GM23248 (cell line): Measurements from ENCODE around the gene ADGRD1. TPM values are rescaled to one million over a fixed set of nuclear protein-coding genes. Genes with fewer than 3 reads are reported as not detected.

Experiments
- DNase-seq: peaks from one replicate; pipeline ENCODE4 v3.0.0-alpha.2; 2015
- H2AFZ ChIP-seq: fragments of 200-600 bp; sonication (generic); 2 replicates; pipeline ENCODE4 v1.6.1; 2016; ENCODE audit warnings: antibody characterized with exemption
- H3F3A ChIP-seq: fragments of 200-600 bp; sonication (generic); 2 replicates; pipeline ENCODE4 v1.6.1; 2016; ENCODE audit warnings: mild to moderate bottlenecking, antibody characterized with exemption, mixed run types; ENCODE audit not compliant: insufficient read depth
- H3K27ac ChIP-seq: fragments of 200-600 bp; sonication (generic); 2 replicates; pipeline ENCODE4 v1.5.1; 2016; ENCODE audit warnings: mild to moderate bottlenecking
- H3K27me3 ChIP-seq: fragments of 200-600 bp; sonication (generic); replicated peaks from 2 replicates; pipeline ENCODE4 v1.6.1; 2016; ENCODE audit warnings: mild to moderate bottlenecking; ENCODE audit not compliant: insufficient read depth
- H3K36me3 ChIP-seq: fragments of 200-600 bp; sonication (generic); 2 replicates; pipeline ENCODE4 v1.6.1; 2016; ENCODE audit warnings: low read depth, mild to moderate bottlenecking
- H3K4me1 ChIP-seq: fragments of 200-600 bp; sonication (generic); 2 replicates; pipeline ENCODE4 v1.6.1; 2016; ENCODE audit warnings: mild to moderate bottlenecking; ENCODE audit not compliant: insufficient read depth
- H3K4me2 ChIP-seq: fragments of 200-600 bp; sonication (generic); one replicate; pipeline ENCODE4 v1.6.1; 2016; ENCODE audit warnings: mild to moderate bottlenecking; ENCODE audit not compliant: unreplicated experiment
- H3K4me3 ChIP-seq: fragments of 200-600 bp; sonication (generic); 2 replicates; pipeline ENCODE4 v1.5.1; 2016; ENCODE audit warnings: mild to moderate bottlenecking
- H3K79me2 ChIP-seq: fragments of 200-600 bp; sonication (generic); 2 replicates; pipeline ENCODE4 v1.6.1; 2016; ENCODE audit warnings: mild to moderate bottlenecking; ENCODE audit not compliant: insufficient read depth
- H3K9ac ChIP-seq: fragments of 200-600 bp; sonication (generic); 2 replicates; pipeline ENCODE4 v1.6.1; 2016; ENCODE audit warnings: mild to moderate bottlenecking
- H3K9me2 ChIP-seq: fragments of 200-600 bp; sonication (generic); 2 replicates; pipeline ENCODE4 v1.6.1; 2016; ENCODE audit warnings: mixed run types, mild to moderate bottlenecking, moderate library complexity; ENCODE audit not compliant: insufficient read depth
- H3K9me3 ChIP-seq: fragments of 200-600 bp; sonication (generic); one replicate; pipeline ENCODE4 v1.6.1; 2017; ENCODE audit warnings: low read depth
- H4K20me1 ChIP-seq: fragments of 200-600 bp; sonication (generic); 2 replicates; pipeline ENCODE4 v1.6.0; 2016; ENCODE audit not compliant: insufficient read depth
- EZH2 ChIP-seq: fragments of 200-600 bp; sonication (generic); IDR thresholded peaks from 2 replicates; pipeline ENCODE4 v1.6.1; 2018; ENCODE audit warnings: antibody characterized with exemption, mild to moderate bottlenecking; ENCODE audit not compliant: insufficient read depth, poor library complexity, severe bottlenecking
- EZH2phosphoT487 ChIP-seq: fragments of 200-600 bp; sonication (generic); IDR thresholded peaks from 2 replicates; pipeline ENCODE4 v1.6.1; 2018; ENCODE audit warnings: antibody characterized with exemption, moderate library complexity, mild to moderate bottlenecking, low read depth; ENCODE audit not compliant: insufficient read depth
- WGBS, 2 experiments: methylation state at CpG; one replicate each; pipeline ENCODE4 v1.1.6; 2015 to 2017; ENCODE audit warnings: low lambda C conversion rate in 2 of 2, low coverage in 1 of 2; ENCODE audit errors: missing lambda C conversion rate in 2 of 2; 5-methylcytosine and 5-hydroxymethylcytosine counted together
- in situ Hi-C: fragments of 300-500 bp; cut with MboI; formaldehyde crosslinking; loops from 2 replicates; pipeline ENCODE4 v1.15.0; 2020
- polyA plus RNA-seq: library from polyadenylated mRNA; unstranded; fragments of >200 nt; fragmentation: Nextera tagmentation; extraction: Ambion mirVana; gene quantifications from 2 replicates; pipeline ENCODE4 v1.2.1, GENCODE V29; 2016
- total RNA-seq: library from RNA; depleted of rRNA; stranded (reverse); fragments of >200 nt; shearing (Covaris generic); gene quantifications from 2 replicates; pipeline ENCODE4 v1.2.3, GENCODE V29; 2014

ADGRD1 gene
- total and polyA plus RNA-seq, 2 experiments from 2014 or later = 7.9 to 11.2 TPM

DNA sequence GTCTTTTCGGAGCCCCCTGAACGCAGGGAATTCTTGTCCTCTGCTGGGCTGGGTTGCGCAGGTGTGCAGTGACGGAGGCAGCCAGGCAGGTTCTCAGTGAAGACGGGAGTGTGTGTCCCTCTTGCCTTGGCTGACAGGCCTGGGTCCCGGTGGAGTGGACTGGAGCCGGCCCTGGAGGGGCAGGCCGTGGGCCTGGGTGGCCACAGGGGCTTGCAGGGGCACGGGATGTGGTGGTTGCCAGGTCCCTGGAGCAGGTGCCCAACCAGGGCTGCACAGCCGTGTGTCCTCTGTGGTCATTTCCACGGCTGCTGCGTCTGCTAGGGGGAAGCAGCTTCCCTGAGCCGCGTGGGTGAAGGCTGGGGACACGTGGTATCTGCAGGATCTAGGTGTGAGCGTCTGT is 79.8 kb downstream of the ADGRD1 start:
- WGBS, 2 experiments = 72 to 82% methylated on average over 15 of the region's 16 CpGs
- H3K9me3 ChIP-seq = no peaks in the 10 kb centered on the region
- TF ChIP-seq EZH2phosphoT487 (no peak), EZH2 (no peak)
- no peaks in the 10 kb centered on the region for H3K79me2 ChIP-seq
- no peak overlapping the region for H3K9ac ChIP-seq
- no peak overlapping the region for H3K27ac ChIP-seq
- no peaks in the 10 kb centered on the region for H3K27me3 ChIP-seq
- no peak for DNase-seq
- H3K4me3 ChIP-seq = no peak overlapping the region
- no peaks in the 10 kb centered on the region for H4K20me1 ChIP-seq
- H3F3A ChIP-seq = no peaks in the 10 kb centered on the region
- H2AFZ ChIP-seq = no peak overlapping the region
- no peaks in the 10 kb centered on the region for H3K36me3 ChIP-seq
- H3K4me1 ChIP-seq = no peaks in the 10 kb centered on the region
- in situ Hi-C loops = no loop called here
- H3K4me2 ChIP-seq = no peak overlapping the region
- H3K9me2 ChIP-seq = no peaks in the 10 kb centered on the region

DNA sequence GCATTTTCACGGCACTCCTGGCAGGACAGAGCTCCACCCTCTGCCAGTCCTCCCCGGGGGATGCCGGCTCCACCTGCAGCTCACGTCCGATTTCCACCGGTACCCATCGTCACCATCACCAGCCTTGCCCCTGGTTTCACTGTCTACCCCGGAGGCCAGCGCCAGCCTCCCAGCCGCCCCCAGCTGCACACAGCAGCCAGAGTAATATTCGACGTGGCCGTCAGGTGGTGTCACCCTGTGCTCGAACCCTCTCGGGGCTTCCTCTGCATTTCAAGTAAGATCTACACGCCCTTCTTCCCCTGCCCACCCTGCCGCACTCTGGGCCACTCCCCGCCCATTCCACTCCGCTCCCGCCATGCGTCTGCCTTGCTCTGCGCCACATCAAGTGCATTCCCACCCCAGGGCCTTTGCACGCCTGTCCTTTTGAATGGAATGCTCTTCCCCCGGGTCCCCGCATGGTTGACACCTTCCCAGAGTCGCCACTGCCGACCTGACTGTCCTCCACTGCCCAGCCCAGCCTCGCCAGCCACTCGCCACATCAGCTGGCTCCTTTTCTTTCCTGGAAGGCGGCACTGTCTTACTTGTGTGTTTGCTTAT is 80.3 kb downstream of the ADGRD1 start:
- H3K9ac ChIP-seq = no peak overlapping the region
- no peak for DNase-seq
- in situ Hi-C loops = no loop called here

GRCh38 chr12:131034631-131035244 is 81.0 kb downstream of the ADGRD1 start:
- H3K9me3 ChIP-seq = no peaks in the 10 kb centered on the region
- H3K4me1 ChIP-seq = no peaks in the 10 kb centered on the region
- no peaks in the 10 kb centered on the region for H4K20me1 ChIP-seq
- no peak overlapping the region for H3K4me3 ChIP-seq
- no peaks in the 10 kb centered on the region for H3K36me3 ChIP-seq
- DNase-seq = no peak
- H3K9me2 ChIP-seq = no peaks in the 10 kb centered on the region
- WGBS, 2 experiments = 63 to 66% methylated on average over 15 of the region's 15 CpGs
- no peaks in the 10 kb centered on the region for H3K27me3 ChIP-seq
- H3K9ac ChIP-seq = no peak overlapping the region
- no peak overlapping the region for H3K27ac ChIP-seq
- H2AFZ ChIP-seq = no peak overlapping the region
- H3K4me2 ChIP-seq = no peak overlapping the region
- TF ChIP-seq EZH2 (no peak), EZH2phosphoT487 (no peak)
- H3K79me2 ChIP-seq = no peaks in the 10 kb centered on the region
- in situ Hi-C loops = no loop called here
- H3F3A ChIP-seq = no peaks in the 10 kb centered on the region

More for the DNA sequence above, 80.3 kb downstream of the ADGRD1 start:
- Histone ChIP-seq H3K9me2 (no peaks in the 10 kb centered on the region), H3K27me3 (no peaks in the 10 kb centered on the region), H3K9me3 (no peaks in the 10 kb centered on the region), H4K20me1 (no peaks in the 10 kb centered on the region), H3K27ac (no peak overlapping the region), H3F3A (no peaks in the 10 kb centered on the region), H2AFZ (no peak overlapping the region), H3K4me2 (no peak overlapping the region), H3K36me3 (no peaks in the 10 kb centered on the region), H3K79me2 (no peaks in the 10 kb centered on the region), H3K4me1 (no peaks in the 10 kb centered on the region), H3K4me3 (no peak overlapping the region)
- 81 to 85% methylated on average over 21 to 30 of the region's 30 CpGs for WGBS, 2 experiments
- TF ChIP-seq EZH2 (no peak), EZH2phosphoT487 (no peak)

- Histone ChIP-seq H3K36me3 (no peaks in the 10 kb centered on the region), H3F3A (no peaks in the 10 kb centered on the region), H3K27ac (no peak overlapping the region), H3K4me3 (no peak overlapping the region), H3K4me2 (no peak overlapping the region), H3K27me3 (no peaks in the 10 kb centered on the region), H3K79me2 (no peaks in the 10 kb centered on the region), H2AFZ (no peak overlapping the region), H3K9me3 (no peaks in the 10 kb centered on the region), H3K4me1 (no peaks in the 10 kb centered on the region), H3K9me2 (no peaks in the 10 kb centered on the region), H4K20me1 (no peaks in the 10 kb centered on the region), H3K9ac (no peak overlapping the region)
- TF ChIP-seq EZH2 = no peak
- TF ChIP-seq EZH2phosphoT487 = no peak
- in situ Hi-C loops = no loop called here
- no peak for DNase-seq
- WGBS, 2 experiments = 39 to 41% methylated on average over 18 of the region's 18 CpGs
Measured at GRCh38 chr12:131035245-131035681, 81.6 kb downstream of the ADGRD1 start.
